KOPT-K1 (cell line): Measurements from ENCODE around the gene CHPF2.

Experiments
- H3K27ac ChIP-seq: fragments of 200-600 bp; sonication (generic); 2 replicates; pipeline ENCODE4 v1.5.1; 2016; ENCODE audit warnings: antibody characterized with exemption, mild to moderate bottlenecking, low read depth, low read length; ENCODE audit not compliant: poor library complexity, severe bottlenecking
- H3K36me3 ChIP-seq: fragments of 200-600 bp; sonication (generic); 2 replicates; pipeline ENCODE4 v1.5.1; 2017; ENCODE audit warnings: antibody characterized with exemption, mild to moderate bottlenecking, low read length, moderate library complexity; ENCODE audit not compliant: insufficient read depth
- H3K9me3 ChIP-seq: fragments of 200-600 bp; sonication (generic); 2 replicates; pipeline ENCODE4 v1.5.1; 2017; ENCODE audit warnings: antibody characterized with exemption, low read length, mild to moderate bottlenecking; ENCODE audit not compliant: insufficient read depth, poor library complexity, severe bottlenecking

CHPF2 gene

GRCh38 chr7:151274396-151274795 lies 42.1 kb downstream of the CHPF2 start:
- no peak overlapping the region for H3K27ac ChIP-seq
- H3K9me3 ChIP-seq = no peaks in the 10 kb centered on the region
- no peaks in the 10 kb centered on the region for H3K36me3 ChIP-seq

GRCh38 chr7:151274936-151275812 lies 42.9 kb downstream of the CHPF2 start:
- Histone ChIP-seq H3K27ac (no peak overlapping the region), H3K9me3 (no peaks in the 10 kb centered on the region), H3K36me3 (no peaks in the 10 kb centered on the region)

- Histone ChIP-seq H3K27ac (no peak overlapping the region), H3K9me3 (no peaks in the 10 kb centered on the region), H3K36me3 (no peaks in the 10 kb centered on the region)
These were observed 43.7 kb downstream of the CHPF2 start for GRCh38 chr7:151275813-151276577.

- Histone ChIP-seq H3K9me3 (no peaks in the 10 kb centered on the region), H3K27ac (no peak overlapping the region), H3K36me3 (no peaks in the 10 kb centered on the region)
These were observed 44.6 kb downstream of the CHPF2 start for GRCh38 chr7:151276666-151277590.

- Histone ChIP-seq H3K9me3 (no peaks in the 10 kb centered on the region), H3K27ac (no peak overlapping the region), H3K36me3 (no peaks in the 10 kb centered on the region)
These were observed 45.3 kb downstream of the CHPF2 start for GRCh38 chr7:151277631-151278030.

GRCh38 chr7:151278949-151279348 lies 46.7 kb downstream of the CHPF2 start:
- Histone ChIP-seq H3K9me3 (peaks cover 8% of the 10 kb centered on the region), H3K27ac (no peak overlapping the region), H3K36me3 (no peaks in the 10 kb centered on the region)

- Histone ChIP-seq H3K27ac (no peak overlapping the region), H3K9me3 (peaks cover 8% of the 10 kb centered on the region), H3K36me3 (no peaks in the 10 kb centered on the region)
These were observed 47.6 kb downstream of the CHPF2 start for GRCh38 chr7:151279868-151280267.

GRCh38 chr7:151280388-151281019 lies 48.2 kb downstream of the CHPF2 start:
- peaks cover 8% of the 10 kb centered on the region for H3K9me3 ChIP-seq
- no peak overlapping the region for H3K27ac ChIP-seq

GRCh38 chr7:151281686-151282085 lies 49.4 kb downstream of the CHPF2 start:
- peaks cover 8% of the 10 kb centered on the region for H3K9me3 ChIP-seq
- H3K27ac ChIP-seq = no peak overlapping the region
- no peaks in the 10 kb centered on the region for H3K36me3 ChIP-seq

More at GRCh38 chr7:151280388-151281019, 48.2 kb downstream of the CHPF2 start:
- no peaks in the 10 kb centered on the region for H3K36me3 ChIP-seq

GRCh38 chr7:151282111-151282510 lies 49.8 kb downstream of the CHPF2 start:
- no peak overlapping the region for H3K27ac ChIP-seq
- peaks cover 8% of the 10 kb centered on the region for H3K9me3 ChIP-seq
- H3K36me3 ChIP-seq = no peaks in the 10 kb centered on the region

GRCh38 chr7:151283302-151283701 lies 51.0 kb downstream of the CHPF2 start:
- no peaks in the 10 kb centered on the region for H3K36me3 ChIP-seq
- no peak overlapping the region for H3K27ac ChIP-seq
- peaks cover 8% of the 10 kb centered on the region for H3K9me3 ChIP-seq

GRCh38 chr7:151286148-151286547 lies 53.9 kb downstream of the CHPF2 start:
- peaks cover 8% of the 10 kb centered on the region for H3K9me3 ChIP-seq
- H3K27ac ChIP-seq = no peak overlapping the region
- H3K36me3 ChIP-seq = no peaks in the 10 kb centered on the region
